K562 (cell line): ENCODE measurements around the gene PHLDA3. TPM values are rescaled to one million over a fixed set of nuclear protein-coding genes. Genes with fewer than 3 reads are reported as not detected.

Experiments
- CBFA2T3 ChIP-seq: fragments of 450-650 bp; IDR thresholded peaks from 2 replicates; pipeline ENCODE4 v1.6.1; 2017
- CGGBP1 ChIP-seq: fragments of 250-450 bp; sonication (Bioruptor Pico); IDR thresholded peaks from 2 replicates; pipeline ENCODE4 v1.9.0; 2021; ENCODE audit warnings: mild to moderate bottlenecking
- CREB3L1 ChIP-seq: fragments of 450-650 bp; IDR thresholded peaks from 2 replicates; pipeline ENCODE4 v1.6.1; 2014; ENCODE audit warnings: low read depth, mild to moderate bottlenecking, moderate library complexity, borderline replicate concordance
- RBFOX2 ChIP-seq: fragments of 200-400 bp; formaldehyde crosslinking; IDR thresholded peaks from 2 replicates; pipeline ENCODE4 v1.6.1; 2017; ENCODE audit warnings: low read depth, mild to moderate bottlenecking, low read length, moderate library complexity
- TBL1XR1 ChIP-seq, 2 experiments: IDR thresholded peaks; 2 replicates each; pipeline ENCODE4 v1.6.1; 2012; ENCODE audit warnings: improper control_type of control experiment in 2 of 2, low read length in 2 of 2, mild to moderate bottlenecking in 1 of 2
- TGIF2 ChIP-seq: sonication (generic); formaldehyde crosslinking; IDR thresholded peaks from 2 replicates; pipeline ENCODE4 v1.8.1; 2022; ENCODE audit warnings: mild to moderate bottlenecking, missing genetic modification reagents, moderate library complexity
- ZNF175 ChIP-seq: fragments of 200-800 bp; sonication (Bioruptor generic); IDR thresholded peaks from 2 replicates; pipeline ENCODE4 v1.6.1; 2016; ENCODE audit warnings: low read depth, mild to moderate bottlenecking, missing genetic modification characterization, missing compliant biosample characterization
- ZNF197 ChIP-seq: fragments of 200-800 bp; sonication (Bioruptor generic); IDR thresholded peaks from 2 replicates; pipeline ENCODE4 v1.6.1; 2016; ENCODE audit warnings: low read depth, missing genetic modification characterization, missing compliant biosample characterization
- polyA plus RNA-seq, 8 experiments: library from polyadenylated mRNA; depleted of rRNA in 4 of 8; stranded (reverse) in 5 of 8; unstranded in 3 of 8; fragments of >200 nt; fragmentation: Nextera tagmentation in 2 of 8; fragmentation: Illumina TruSeq in 1 of 8; extraction: Ambion mirVana in 2 of 8; extraction: Trizol in 1 of 8; gene quantifications; 2 replicates each; pipeline versions ENCODE4 v1.2.1 to v1.2.3, GENCODE V29; 2011 to 2014; ENCODE audit warnings: inconsistent platforms in 1 of 8, missing spikeins in 1 of 8
- total RNA-seq, 7 experiments: library from RNA; depleted of rRNA in 6 of 7; stranded (reverse); fragments of >200 nt in 6 of 7; fragmentation: Illumina TruSeq in 2 of 7; extraction: Trizol in 2 of 7; gene quantifications; 2 replicates each; pipeline versions ENCODE4 v1.2.1 to v1.2.3, GENCODE V29; 2011 to 2021; ENCODE audit warnings: low replicate concordance in 1 of 7
- TF ChIP-seq, protein P1 (sequence below): fragments of 200-600 bp; sonication (generic); IDR thresholded peaks from one replicate; pipeline ENCODE4 v1.6.1; 2012; ENCODE audit warnings: mild to moderate bottlenecking, low read depth, low read length, inconsistent platforms

The PHLDA3 gene
- total and polyA plus RNA-seq, 9 of the 15 experiments (the other 6 are each of a cell fraction or from before 2014, with no cell fraction given), result 0.11 to 0.27 TPM; not detected in 7

DNA sequence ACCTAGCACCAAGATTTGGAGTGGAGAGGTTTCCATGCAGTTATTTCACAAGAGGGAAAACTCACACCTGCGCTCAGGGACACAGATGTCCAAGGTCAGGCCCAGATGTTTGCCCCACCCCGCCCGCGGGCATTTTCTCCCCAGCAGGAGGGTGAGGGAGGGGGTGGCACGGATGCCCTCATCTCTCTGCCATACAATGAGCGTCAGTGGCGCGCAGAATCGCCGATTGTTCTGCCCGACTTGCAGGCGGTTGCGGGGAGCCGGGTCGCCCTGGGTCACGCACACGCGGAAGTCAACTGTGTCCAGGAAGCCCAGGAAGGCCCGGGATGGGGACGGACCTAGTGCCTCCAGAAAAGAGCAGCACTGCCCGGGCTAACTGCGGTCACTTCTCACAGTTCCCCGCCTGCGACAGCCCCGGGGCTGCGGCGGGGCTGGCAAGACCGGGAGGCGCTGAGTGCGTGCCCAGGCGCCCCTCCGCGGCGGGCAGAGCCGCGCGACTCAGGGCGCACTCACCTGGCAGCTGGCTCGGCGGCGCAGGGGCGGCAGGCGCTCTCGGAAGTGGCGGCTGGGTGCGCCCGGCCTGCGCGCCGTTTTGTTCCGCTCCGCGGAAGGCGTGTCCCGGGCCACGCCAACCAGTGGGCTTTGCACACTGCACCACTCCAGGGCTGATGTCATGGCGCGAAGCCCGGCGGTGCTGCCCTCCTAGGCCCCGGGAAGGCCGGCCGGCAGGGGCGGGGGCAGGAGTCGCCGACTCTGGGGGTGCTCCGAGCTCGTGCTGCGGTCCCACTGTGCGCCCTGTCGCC is 37.8 kb upstream of the PHLDA3 start, which contains the start of gene CSRP1 (continued):
- TF ChIP-seq, protein P1, sequence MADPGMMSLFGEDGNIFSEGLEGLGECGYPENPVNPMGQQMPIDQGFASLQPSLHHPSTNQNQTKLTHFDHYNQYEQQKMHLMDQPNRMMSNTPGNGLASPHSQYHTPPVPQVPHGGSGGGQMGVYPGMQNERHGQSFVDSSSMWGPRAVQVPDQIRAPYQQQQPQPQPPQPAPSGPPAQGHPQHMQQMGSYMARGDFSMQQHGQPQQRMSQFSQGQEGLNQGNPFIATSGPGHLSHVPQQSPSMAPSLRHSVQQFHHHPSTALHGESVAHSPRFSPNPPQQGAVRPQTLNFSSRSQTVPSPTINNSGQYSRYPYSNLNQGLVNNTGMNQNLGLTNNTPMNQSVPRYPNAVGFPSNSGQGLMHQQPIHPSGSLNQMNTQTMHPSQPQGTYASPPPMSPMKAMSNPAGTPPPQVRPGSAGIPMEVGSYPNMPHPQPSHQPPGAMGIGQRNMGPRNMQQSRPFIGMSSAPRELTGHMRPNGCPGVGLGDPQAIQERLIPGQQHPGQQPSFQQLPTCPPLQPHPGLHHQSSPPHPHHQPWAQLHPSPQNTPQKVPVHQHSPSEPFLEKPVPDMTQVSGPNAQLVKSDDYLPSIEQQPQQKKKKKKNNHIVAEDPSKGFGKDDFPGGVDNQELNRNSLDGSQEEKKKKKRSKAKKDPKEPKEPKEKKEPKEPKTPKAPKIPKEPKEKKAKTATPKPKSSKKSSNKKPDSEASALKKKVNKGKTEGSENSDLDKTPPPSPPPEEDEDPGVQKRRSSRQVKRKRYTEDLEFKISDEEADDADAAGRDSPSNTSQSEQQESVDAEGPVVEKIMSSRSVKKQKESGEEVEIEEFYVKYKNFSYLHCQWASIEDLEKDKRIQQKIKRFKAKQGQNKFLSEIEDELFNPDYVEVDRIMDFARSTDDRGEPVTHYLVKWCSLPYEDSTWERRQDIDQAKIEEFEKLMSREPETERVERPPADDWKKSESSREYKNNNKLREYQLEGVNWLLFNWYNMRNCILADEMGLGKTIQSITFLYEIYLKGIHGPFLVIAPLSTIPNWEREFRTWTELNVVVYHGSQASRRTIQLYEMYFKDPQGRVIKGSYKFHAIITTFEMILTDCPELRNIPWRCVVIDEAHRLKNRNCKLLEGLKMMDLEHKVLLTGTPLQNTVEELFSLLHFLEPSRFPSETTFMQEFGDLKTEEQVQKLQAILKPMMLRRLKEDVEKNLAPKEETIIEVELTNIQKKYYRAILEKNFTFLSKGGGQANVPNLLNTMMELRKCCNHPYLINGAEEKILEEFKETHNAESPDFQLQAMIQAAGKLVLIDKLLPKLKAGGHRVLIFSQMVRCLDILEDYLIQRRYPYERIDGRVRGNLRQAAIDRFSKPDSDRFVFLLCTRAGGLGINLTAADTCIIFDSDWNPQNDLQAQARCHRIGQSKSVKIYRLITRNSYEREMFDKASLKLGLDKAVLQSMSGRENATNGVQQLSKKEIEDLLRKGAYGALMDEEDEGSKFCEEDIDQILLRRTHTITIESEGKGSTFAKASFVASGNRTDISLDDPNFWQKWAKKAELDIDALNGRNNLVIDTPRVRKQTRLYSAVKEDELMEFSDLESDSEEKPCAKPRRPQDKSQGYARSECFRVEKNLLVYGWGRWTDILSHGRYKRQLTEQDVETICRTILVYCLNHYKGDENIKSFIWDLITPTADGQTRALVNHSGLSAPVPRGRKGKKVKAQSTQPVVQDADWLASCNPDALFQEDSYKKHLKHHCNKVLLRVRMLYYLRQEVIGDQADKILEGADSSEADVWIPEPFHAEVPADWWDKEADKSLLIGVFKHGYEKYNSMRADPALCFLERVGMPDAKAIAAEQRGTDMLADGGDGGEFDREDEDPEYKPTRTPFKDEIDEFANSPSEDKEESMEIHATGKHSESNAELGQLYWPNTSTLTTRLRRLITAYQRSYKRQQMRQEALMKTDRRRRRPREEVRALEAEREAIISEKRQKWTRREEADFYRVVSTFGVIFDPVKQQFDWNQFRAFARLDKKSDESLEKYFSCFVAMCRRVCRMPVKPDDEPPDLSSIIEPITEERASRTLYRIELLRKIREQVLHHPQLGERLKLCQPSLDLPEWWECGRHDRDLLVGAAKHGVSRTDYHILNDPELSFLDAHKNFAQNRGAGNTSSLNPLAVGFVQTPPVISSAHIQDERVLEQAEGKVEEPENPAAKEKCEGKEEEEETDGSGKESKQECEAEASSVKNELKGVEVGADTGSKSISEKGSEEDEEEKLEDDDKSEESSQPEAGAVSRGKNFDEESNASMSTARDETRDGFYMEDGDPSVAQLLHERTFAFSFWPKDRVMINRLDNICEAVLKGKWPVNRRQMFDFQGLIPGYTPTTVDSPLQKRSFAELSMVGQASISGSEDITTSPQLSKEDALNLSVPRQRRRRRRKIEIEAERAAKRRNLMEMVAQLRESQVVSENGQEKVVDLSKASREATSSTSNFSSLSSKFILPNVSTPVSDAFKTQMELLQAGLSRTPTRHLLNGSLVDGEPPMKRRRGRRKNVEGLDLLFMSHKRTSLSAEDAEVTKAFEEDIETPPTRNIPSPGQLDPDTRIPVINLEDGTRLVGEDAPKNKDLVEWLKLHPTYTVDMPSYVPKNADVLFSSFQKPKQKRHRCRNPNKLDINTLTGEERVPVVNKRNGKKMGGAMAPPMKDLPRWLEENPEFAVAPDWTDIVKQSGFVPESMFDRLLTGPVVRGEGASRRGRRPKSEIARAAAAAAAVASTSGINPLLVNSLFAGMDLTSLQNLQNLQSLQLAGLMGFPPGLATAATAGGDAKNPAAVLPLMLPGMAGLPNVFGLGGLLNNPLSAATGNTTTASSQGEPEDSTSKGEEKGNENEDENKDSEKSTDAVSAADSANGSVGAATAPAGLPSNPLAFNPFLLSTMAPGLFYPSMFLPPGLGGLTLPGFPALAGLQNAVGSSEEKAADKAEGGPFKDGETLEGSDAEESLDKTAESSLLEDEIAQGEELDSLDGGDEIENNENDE, result no peak
- no peak for TF ChIP-seq TBL1XR1 (IDR thresholded peaks at IDR 0.05; ENCODE audit: low read length in 2 of 2)
- peak; percentile 55; the same call in 1 of the 2 replicates for TF ChIP-seq CREB3L1
- peak; percentile 92 for TF ChIP-seq RBFOX2
- TF ChIP-seq ZNF197, result no peak
- TF ChIP-seq TGIF2, result no peak
- TF ChIP-seq CGGBP1, result no peak
- TF ChIP-seq CBFA2T3, result no peak
- peak; percentile 68; the same call in 1 of the 2 replicates for TF ChIP-seq ZNF175
